NCI-H2081 treated with DMSO at 0.1 percent for 48 hours (cell line): ENCODE measurements around the gene CARD9.
"Not testable (repeated sequence)": the region's sequence is repeated elsewhere in the genome, so short reads cannot be mapped to it uniquely, and the experiment has no call there.

ENCODE experiments used
- DNase-seq: peaks from one replicate; lab custom pipeline; 2025; lab: John Stamatoyannopoulos, UW

Gene CARD9, protein sequence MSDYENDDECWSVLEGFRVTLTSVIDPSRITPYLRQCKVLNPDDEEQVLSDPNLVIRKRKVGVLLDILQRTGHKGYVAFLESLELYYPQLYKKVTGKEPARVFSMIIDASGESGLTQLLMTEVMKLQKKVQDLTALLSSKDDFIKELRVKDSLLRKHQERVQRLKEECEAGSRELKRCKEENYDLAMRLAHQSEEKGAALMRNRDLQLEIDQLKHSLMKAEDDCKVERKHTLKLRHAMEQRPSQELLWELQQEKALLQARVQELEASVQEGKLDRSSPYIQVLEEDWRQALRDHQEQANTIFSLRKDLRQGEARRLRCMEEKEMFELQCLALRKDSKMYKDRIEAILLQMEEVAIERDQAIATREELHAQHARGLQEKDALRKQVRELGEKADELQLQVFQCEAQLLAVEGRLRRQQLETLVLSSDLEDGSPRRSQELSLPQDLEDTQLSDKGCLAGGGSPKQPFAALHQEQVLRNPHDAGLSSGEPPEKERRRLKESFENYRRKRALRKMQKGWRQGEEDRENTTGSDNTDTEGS

GRCh38 chr9:136373300-136374182 is at the start of gene CARD9:
TSS of gene CARD9 (minus strand) at chr9:136373669. CDS start at chr9:136372078, 1,591 bp downstream.
- no peak for DNase-seq

- DNase-seq = no peak
These were observed 49.4 kb upstream of the CARD9 start for GRCh38 chr9:136422876-136423275.

DNA sequence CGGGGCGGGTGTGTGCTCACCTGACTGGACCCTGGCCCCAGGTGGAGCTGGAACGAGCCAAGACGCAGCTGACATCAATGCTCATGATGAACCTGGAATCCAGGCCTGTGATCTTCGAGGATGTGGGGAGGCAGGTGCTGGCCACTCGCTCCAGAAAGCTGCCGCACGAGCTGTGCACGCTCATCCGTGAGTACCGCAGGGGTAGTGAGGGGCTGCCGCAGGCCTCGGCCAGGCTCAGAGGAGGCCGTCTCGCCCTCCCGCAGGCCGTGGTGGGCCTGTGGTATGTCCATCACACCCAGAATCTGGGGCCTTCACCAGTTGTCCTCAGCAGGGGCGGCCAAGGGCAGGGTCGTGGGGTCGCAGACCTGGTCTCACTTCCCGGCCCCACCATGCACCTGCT is 48.3 kb upstream of the CARD9 start:
- DNase-seq = no peak

DNA sequence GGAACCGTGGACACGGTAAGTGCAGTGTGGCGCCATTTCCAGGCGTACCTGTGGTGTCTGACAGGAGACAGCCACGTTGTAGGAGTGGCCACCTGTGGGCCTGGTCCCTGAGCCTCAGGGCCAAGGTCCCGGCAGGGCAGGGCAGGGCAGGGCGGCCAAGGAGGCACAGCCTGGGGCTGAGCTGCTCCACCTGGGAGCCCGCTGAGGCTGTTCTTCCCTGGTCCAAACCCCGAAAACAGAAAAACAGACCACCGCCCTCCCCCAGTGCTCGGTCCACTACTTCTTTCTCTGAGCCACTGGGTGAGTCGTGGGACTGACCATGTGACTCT is 45.6 kb upstream of the CARD9 start:
- no peak for DNase-seq

DNA sequence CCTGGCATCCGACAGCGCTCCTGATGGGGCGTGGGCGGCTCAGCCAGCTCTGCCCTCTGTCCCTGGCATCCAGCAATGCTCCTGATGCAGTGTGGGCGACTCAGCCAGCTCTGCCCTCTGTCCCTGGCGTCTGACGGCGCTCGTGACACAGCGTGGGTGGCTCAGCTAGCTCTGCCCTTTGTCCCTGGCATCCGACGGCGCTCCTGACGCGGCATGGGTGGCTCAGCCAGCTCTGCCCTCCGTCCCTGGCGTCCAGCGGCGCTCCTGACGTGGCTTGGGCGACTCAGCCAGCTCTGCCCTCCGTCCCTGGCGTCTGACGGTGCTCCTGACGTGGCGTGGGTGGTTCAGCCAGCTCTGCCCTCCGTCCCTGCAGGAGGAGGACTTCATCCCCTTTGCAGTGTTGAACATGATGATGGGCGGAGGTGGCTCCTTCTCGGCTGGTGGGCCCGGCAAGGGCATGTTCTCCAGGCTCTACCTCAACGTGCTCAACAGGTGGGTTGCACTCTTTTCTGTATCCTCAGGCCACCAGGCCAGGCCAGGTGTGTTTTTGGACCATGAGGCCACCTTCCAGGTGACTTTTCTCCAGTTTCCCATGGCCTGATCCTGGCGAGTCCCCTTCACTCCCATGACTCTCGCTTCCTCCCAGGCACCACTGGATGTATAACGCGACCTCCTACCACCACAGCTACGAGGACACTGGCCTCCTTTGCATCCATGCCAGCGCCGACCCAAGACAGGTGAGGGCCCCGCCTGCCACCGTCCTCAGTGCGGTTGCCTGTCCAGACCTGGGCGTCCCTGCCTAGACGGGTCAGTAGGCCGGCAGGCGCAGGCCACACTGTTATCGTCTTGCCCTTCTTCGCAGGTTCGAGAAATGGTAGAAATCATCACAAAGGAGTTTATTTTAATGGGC is 45.0 kb upstream of the CARD9 start:
- no peak for DNase-seq

GRCh38 chr9:136416914-136417313 is 43.4 kb upstream of the CARD9 start:
- DNase-seq = no peak

GRCh38 chr9:136416427-136416826 is 43.0 kb upstream of the CARD9 start:
- DNase-seq = no peak

DNA sequence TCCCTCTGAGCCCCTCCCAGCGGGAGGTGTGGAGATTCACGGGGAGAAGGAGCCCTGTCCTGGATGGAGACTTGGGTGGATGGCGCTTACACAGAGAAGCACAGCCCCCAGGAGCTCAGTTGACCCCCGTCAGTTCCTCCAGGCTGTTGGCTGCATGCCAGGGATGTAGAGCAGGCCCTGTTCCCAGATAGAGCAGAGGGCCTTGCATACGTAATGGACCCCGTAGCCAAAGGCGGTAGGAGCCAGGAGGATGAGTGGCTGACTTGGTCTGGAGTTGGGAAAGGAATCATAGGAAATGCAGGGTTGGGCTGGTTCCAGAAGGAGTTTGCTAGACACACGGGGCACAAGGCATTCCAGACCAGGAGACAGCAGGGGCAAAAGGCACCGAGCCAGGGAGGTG is 39.5 kb upstream of the CARD9 start:
- no peak for DNase-seq

GRCh38 chr9:136411378-136411777 is 37.9 kb upstream of the CARD9 start:
- DNase-seq = no peak

DNA sequence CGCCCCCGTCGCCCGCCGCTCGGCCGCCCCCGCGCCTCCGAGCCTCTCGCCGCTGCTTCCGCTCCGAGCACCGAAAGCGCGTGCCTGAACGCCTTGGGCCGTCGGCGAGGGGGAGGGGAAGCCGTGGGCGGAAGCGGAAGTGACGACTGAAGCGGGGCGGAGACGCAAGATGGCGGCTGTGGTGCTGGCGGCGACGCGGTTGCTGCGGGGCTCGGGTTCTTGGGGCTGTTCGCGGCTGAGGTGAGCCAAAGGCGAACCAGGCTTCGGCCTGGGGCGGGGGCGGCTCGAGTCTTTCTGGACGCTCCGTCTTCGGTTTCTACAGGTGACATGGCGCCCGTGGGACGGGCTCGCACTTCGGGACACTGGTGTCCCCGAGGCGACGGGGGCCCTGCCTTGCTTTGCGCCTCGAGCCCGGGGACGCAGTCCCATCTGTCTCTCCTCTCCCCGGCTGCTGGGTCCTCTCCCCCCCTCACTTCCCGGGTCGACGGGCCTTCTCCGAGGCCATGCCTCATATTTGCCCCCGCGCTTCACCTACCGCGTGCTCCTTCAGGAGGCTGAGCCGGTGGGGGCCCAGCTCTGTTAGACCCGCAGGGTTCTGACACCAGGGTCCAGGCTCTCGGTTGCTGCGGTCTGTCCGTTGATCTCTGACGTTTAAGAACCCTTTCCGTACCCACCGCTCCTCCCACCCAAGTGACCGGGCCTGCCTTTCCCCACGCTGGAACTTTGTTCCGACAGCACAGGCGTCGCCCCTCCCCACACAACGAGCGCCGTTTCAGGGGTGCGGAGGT is 37.2 kb upstream of the CARD9 start, which contains the start of the genes ENTR1 and PMPCA:
ENTR1 (minus strand) TSS at position 115 of the 788 bp plus-strand sequence. CDS start 217 bp downstream, outside the sequence.
PMPCA (plus strand) TSS at position 159 of the 788 bp plus-strand sequence; CDS start at position 170, 11 bp downstream.
- no peak for DNase-seq

- no peak for DNase-seq
These were observed 36.3 kb upstream of the CARD9 start for GRCh38 chr9:136409557-136410455.

DNA sequence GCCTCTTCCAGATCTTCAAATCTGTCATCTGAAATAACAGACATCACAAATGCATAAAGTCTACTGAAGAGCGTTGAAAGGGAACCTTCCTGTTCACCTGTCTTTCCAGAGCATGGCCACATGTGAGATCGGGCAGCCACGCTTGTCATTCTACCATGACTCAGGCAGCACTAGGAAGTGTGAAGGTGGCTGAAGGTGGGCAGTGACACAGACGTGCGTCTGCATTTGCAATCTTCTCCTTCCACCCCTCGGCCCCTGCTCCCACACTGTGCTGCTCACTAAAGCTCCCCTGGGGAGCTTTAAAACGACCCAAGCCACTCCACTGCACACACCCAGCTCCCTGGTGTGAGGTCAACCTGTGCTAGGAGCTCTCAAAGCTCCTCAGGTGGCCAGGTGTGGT is 34.4 kb upstream of the CARD9 start:
- no peak for DNase-seq

- DNase-seq = not testable (repeated sequence)
These were observed 33.6 kb upstream of the CARD9 start for GRCh38 chr9:136407061-136407460.

DNA sequence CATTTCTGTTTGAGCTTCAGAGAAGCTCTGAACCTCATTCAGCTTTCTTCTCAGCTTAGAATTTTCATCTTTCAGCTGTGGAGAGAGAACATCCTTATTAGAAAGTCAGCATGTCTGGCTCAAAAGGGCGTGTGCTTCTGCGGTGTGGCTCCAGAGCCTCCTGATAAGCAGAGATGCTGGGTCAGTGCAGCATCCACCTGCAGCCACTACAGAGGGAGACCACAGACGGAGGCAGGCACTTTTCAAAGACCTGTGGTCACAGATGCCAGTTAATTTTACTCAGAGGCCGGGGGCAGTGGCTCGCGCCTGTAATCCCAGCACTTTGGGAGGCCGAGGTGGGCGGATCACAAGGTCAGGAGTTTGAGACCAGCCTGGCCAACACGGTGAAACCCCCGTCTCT is 32.4 kb upstream of the CARD9 start:
- DNase-seq = not testable (repeated sequence)

DNA sequence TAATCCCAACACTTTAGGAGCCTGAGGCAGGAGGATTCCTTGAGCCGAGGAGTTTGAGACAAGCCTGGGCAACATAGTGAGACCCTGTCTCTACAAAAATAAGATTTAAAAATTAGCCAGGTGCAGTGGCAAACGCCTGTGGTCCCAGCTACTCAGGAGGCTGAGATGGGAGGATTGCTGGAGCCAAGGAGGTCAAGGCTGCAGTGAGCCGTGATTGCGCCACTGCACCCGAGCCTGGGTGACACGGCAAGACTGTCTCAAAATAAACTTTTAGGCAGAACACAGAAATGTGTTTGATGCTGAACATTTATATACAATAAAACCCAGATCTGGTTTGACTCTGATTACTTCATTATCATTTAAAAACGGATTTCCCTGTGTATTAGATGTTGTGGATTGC is 32.0 kb upstream of the CARD9 start:
- DNase-seq = no peak

GRCh38 chr9:136404801-136405136 is 31.3 kb upstream of the CARD9 start:
- DNase-seq = no peak

DNA sequence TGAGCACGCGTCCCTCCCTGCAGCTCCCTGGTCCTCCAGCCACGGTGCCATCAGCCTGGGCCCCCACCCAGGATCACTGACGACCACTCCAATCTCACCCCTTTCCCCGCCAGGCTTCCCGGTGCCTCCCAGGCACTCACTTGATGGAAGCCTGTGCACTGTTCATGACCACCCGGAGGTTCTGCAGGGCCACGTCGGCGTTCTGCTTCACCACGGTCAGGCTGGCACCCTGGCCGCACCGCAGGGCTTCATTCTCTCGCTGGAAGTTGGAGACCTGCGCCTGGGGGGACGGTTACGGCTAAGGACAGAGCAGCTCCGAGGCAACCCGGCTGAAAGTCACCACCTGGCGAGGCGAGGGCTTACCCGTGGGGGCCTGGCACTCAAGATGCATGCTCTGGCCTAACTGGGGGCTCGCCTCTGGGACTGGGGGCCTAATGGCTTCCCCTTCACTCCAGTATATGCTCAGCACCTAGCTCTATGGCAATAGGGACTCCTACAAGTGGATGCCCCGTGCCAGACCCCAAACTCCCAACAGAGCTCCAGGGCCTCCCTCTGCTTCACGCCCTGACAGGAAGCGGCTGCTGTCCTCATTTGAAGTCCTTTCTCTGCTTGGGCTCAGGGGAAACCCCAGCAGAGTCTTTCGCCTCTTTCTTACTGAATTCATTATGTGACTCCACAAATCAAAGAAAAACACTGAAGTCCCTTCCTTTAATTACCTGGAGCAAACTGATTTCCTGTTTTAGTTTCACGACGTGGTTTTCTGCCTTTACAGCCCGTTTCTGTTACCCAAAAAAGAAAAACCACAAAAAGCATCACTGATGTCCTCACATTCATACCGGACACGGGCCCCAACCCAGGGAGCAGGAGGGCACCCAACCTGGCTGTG is 30.7 kb upstream of the CARD9 start:
- DNase-seq = no peak

GRCh38 chr9:136403538-136403914 is 30.1 kb upstream of the CARD9 start:
- DNase-seq = no peak

DNA sequence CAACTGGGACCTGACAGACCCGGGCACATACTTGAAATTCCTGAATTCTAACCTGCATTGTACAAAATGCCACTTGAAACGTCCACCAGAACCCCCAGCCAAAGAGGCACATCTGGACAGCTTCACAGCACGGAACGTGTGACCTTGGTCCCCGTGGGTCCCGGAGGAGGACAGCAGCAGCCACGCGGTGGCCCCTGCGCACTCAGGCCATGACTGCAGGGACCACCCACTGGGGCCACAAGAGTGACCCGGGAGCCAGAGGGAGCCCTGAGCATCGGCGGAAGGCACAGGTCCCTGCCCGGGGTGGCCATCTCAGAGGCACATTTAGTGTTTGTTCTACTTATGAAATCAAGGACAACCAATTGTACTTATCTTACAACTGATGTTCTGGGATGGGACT is 28.6 kb upstream of the CARD9 start:
- no peak for DNase-seq
